ENCODE results near the gene DCAF8. TPM values are rescaled to one million over a fixed set of nuclear protein-coding genes. Genes with fewer than 3 reads are reported as not detected.

DCAF8 gene
- total and polyA plus RNA-seq, 3 donors from 2014 or later = 127 to 240 (median 233) TPM

DNA sequence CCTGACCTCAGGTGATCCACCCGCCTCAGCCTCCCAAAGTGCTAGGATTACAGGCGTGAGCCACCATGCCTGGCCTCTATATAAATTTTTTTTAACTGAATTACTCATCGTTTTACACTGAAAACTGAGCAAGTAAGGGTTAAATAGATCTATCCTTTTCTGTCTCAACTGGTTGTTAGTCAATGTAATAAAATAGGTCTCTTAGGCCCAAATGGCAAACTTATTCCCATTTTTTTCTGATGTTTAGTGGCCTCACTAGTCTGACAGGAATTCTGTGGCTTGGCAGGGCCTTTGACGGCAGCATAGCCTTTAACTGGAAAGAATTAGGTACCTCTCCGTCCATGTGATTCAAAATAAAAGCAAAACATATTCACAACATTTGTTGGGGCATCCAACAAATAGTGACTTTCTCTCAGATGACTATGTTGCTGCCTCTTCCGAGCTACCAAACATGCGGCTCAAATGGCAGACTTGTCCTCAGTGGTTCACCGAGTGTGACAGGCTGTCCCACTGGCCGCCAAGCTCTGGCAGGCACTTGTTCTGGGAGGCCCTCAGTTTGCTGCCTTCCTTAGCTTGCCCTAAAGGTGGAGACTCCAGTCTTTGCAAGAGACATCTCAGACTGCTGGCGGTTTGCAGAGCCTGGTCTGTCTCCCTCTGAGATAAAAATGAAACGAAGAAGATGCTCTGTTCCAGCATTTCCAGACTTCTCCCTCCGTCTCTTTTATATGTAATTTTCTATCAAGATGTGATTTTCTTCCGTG is 93.6 kb downstream of the DCAF8 start:
- Histone ChIP-seq H3K9me3 (no peaks in the 10 kb centered on the region), H3K27ac (no peak overlapping the region), H3K36me3 (ENCODE audit: low read depth, missing control alignments) (no peaks in the 10 kb centered on the region), H3K4me3 (no peak overlapping the region), H3K4me1 (no peaks in the 10 kb centered on the region), H3K27me3 (no peaks in the 10 kb centered on the region)
- DNase-seq = no peak
- WGBS, 2 donors = 69 to 75% methylated on average over 13 of the region's 13 CpGs
- TF ChIP-seq, protein P1, sequence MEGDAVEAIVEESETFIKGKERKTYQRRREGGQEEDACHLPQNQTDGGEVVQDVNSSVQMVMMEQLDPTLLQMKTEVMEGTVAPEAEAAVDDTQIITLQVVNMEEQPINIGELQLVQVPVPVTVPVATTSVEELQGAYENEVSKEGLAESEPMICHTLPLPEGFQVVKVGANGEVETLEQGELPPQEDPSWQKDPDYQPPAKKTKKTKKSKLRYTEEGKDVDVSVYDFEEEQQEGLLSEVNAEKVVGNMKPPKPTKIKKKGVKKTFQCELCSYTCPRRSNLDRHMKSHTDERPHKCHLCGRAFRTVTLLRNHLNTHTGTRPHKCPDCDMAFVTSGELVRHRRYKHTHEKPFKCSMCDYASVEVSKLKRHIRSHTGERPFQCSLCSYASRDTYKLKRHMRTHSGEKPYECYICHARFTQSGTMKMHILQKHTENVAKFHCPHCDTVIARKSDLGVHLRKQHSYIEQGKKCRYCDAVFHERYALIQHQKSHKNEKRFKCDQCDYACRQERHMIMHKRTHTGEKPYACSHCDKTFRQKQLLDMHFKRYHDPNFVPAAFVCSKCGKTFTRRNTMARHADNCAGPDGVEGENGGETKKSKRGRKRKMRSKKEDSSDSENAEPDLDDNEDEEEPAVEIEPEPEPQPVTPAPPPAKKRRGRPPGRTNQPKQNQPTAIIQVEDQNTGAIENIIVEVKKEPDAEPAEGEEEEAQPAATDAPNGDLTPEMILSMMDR (IDR thresholded peaks at IDR 0.05) = no peak
- no peak for TF ChIP-seq POLR2A (IDR thresholded peaks at IDR 0.05)
- intact Hi-C loops (cut with DNase I; ENCODE audit: low total_unique reads) = no loop called here

DNA sequence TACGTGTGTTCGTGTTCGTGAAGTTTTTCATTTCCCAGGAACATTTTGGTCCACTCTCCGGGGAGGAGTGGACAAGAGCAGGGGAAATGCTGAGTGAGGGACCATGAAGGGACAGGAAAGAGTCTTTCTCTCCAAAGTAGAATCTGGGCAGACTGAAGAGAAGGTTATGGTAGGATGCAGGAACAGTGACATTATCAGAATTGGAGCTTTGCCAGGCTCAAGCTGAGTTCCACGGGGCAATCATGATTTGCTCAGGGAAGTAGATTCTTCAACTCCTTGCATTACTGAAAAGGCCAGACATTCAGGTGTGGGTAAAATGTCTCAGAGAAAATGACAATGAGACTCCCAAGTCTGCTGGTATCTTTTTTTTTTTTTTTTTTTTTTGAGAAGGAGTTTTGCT is 94.3 kb downstream of the DCAF8 start:
- DNase-seq = no peak
- Histone ChIP-seq H3K36me3 (ENCODE audit: low read depth, missing control alignments) (no peaks in the 10 kb centered on the region), H3K4me1 (no peaks in the 10 kb centered on the region), H3K4me3 (no peak overlapping the region), H3K27ac (no peak overlapping the region), H3K27me3 (no peaks in the 10 kb centered on the region), H3K9me3 (no peaks in the 10 kb centered on the region)
- intact Hi-C loops (cut with DNase I; ENCODE audit: low total_unique reads) = no loop called here
- WGBS, 2 donors = 62 to 67% methylated on average over 5 of the region's 5 CpGs
- TF ChIP-seq, protein P1 (IDR thresholded peaks at IDR 0.05) = no peak
- TF ChIP-seq POLR2A (IDR thresholded peaks at IDR 0.05) = no peak

DNA sequence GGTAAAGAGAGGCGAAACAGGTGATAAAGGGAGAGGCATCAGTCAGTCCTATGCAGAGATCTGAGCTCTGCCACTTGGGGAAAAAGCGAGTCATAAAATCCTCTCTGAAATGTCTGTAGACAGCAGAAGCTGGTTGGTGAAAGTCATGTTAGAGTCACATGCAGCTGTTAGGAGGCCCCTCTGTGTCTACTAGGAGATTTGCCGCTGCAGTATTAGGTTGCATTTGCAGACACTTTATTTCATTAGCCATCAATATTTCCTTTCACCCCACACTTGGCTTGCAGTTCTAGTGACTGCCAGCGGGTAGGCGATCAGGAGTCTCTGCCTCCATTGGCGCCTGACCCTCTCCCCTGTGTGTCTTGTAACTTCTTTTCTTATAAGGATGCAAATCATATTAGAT is 94.8 kb downstream of the DCAF8 start:
- Histone ChIP-seq H3K27me3 (no peaks in the 10 kb centered on the region), H3K4me3 (no peak overlapping the region), H3K27ac (no peak overlapping the region), H3K4me1 (no peaks in the 10 kb centered on the region), H3K36me3 (ENCODE audit: low read depth, missing control alignments) (no peaks in the 10 kb centered on the region), H3K9me3 (no peaks in the 10 kb centered on the region)
- WGBS, 2 donors = 91 to 94% methylated on average over 6 of the region's 6 CpGs
- intact Hi-C loops (cut with DNase I; ENCODE audit: low total_unique reads) = no loop called here
- DNase-seq = no peak
- TF ChIP-seq, protein P1 (IDR thresholded peaks at IDR 0.05) = no peak

DNA sequence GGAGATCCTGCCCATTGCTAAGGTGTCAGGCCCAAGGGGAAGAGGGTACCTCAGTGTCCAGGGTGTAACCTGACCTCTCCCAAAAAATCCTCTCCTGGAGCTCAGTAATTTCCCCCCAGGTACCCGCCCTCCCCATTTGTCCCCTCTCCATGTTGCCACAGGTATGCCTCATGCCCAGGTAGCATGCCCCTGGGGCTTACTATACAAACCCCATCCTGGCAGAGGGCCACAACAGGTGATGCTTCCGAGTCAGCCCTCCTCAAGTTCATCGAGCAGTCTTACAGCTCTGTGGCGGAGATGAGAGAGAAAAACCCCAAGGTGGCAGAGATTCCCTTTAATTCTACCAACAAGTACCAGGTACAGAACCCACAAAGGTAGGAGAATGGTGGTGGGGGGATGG is 95.3 kb downstream of the DCAF8 start:
- H3K4me3 ChIP-seq = no peak overlapping the region
- no peak for TF ChIP-seq POLR2A (IDR thresholded peaks at IDR 0.05)
- TF ChIP-seq, protein P1 (IDR thresholded peaks at IDR 0.05) = no peak
- WGBS, 2 donors = 92 to 94% methylated on average over 4 of the region's 4 CpGs
- no peaks in the 10 kb centered on the region for H3K4me1 ChIP-seq
- intact Hi-C loops (cut with DNase I; ENCODE audit: low total_unique reads) = no loop called here
- no peaks in the 10 kb centered on the region for H3K36me3 ChIP-seq (ENCODE audit: low read depth, missing control alignments)
- no peak overlapping the region for H3K27ac ChIP-seq
- no peak for DNase-seq
- no peaks in the 10 kb centered on the region for H3K27me3 ChIP-seq
- H3K9me3 ChIP-seq = no peaks in the 10 kb centered on the region
